ENCODE results near the gene CLEC2L.
"Not testable (repeated sequence)": the region's sequence is repeated elsewhere in the genome, so short reads cannot be mapped to it uniquely, and the experiment has no call there.

Gene CLEC2L

DNA sequence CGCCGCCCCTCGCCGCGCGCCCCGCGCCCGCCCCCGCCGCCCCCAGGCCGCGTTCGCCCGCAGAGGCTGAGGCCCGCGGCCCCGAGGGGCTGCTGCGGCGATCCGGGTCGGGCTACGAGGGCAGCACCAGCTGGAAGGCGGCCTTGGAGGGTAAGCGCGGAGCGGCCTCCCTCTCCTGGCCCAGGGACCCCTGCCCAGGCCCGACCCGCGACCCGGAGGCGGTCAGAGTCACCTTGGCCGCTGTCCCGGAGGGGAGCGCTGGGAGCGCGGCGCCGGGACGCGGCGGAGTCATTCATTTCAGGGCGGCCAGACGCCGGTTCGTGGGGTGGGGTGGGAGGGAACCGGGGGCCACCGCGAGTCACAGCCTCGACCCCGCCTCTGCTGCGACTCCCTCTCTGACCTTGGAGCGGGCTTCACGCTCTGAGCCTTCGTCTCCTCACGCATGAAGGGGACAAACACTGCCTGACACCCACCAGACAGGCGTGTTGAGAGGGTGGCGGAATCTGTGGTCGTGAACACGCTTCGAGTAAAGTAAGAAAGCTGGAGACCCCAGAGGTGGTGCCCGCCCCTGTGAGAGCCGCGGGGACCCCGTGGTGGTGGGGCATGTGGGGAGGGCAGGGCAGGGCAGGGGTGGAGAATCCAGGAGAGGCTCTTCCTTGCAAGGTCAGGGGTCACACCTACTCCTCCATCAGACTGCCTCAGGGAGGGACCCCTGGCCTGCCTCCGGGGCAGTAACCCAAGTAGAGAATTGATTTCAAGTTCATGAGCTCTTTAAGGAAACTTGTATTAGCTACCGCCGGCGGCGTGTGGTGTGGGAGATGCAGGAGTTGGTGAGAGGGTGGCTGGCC is 707 bp downstream of the CLEC2L start:
- DNase-seq = no peak

DNA sequence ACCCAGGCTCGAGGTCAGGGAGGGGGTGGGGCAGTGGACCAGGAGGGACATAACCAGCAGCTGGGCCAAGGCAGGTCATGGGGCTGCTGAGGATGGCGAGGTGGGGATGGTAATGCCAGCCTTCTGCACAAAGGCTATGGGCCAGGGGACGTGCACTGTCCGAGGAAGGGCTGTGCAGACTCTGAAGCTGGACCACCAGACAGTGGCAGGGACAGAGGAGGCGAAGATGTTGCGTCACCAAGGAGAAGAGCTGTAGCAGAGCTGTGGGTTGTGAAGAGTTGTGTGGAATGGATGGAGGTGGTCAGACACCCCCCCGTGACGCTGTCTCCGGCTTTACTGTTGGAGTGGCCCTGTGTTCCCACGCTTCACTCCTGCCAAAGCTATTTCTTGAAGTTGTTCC is 1.8 kb downstream of the CLEC2L start:
- DNase-seq = no peak

DNA sequence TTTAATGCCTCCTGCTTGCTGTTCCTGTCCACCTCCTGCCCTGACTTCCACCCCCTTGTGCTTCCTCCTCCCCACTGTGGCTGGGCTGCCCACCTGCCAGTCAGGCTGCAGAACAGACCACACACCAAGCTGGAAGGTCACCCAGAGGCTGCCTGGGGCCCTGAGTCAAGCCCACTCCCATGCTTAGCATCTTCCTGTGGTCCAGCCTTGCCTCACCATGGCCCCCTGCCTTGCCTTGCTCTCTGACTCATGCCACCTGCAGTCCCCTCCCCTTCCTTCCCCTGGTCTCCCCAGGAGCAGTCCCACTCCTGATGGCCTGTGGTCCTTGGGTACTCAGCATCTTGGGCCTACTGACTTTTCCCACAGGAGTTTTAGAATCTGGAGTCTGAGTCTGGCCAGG is 2.3 kb downstream of the CLEC2L start:
- no peak for DNase-seq

DNA sequence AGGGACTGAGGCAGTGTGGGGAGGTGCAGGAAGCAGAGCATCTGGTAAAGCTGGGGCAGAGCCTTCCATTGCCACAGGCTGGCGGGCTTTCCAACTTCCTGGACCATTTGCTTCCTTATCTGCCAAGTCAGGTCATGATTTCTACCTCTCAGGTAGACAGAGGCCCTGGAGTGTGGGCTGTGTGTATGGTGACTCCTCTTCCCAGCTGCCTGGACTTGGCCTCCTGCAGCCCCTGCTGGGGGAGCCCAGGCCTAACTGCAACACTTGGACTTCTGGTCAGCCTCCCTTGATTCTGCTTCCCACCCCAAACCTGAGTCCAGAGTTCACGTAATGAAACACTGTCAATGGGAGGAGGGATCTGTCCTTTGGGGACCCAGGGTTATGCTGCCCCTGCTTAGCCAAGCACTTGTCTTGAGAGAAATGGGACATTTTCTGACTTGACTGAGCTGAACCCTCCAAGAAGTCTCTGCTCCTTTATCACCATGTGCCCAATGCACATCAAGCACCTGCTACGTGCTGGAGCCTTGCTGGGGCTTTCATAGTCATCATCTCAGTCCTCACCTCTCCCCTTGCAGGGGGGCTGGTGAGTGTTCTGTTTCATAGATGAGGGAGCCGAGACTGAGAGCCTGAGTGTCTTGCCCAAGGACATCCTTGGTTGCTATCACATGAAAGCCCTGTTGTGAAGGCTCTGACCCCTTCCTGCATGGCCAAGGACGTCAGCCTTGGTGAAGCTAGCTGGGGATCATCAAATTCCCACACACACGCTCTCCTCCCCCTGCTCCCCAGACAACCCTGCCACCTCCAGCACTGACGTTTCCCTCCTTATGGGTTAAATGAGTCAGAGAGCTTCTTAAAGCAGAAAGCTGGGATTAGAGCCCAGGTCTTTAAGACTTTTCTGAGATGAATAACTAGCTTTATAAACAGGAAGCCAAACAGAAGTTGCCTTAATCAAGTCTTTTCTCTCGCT is 3.4 kb downstream of the CLEC2L start:
- no peak for DNase-seq

DNA sequence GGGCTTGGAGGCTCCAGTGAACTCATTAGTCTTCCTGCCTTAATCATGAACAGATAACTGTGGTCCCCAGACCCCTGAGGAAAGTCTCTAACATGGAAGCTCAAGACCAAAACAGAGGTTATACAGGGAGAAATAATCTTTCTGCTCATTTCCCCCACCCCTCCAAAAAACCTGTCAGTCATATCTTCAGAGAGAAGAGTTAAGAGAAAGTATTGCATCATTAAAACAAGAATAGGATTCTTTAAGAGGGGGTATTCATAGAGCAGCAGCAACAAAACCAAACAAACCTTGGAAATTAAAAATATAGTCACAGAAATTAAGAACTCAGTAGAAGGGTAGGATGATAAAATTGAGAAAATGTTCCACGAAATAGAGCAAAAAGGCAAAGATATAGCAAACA is 7.6 kb downstream of the CLEC2L start:
- no peak for DNase-seq

DNA sequence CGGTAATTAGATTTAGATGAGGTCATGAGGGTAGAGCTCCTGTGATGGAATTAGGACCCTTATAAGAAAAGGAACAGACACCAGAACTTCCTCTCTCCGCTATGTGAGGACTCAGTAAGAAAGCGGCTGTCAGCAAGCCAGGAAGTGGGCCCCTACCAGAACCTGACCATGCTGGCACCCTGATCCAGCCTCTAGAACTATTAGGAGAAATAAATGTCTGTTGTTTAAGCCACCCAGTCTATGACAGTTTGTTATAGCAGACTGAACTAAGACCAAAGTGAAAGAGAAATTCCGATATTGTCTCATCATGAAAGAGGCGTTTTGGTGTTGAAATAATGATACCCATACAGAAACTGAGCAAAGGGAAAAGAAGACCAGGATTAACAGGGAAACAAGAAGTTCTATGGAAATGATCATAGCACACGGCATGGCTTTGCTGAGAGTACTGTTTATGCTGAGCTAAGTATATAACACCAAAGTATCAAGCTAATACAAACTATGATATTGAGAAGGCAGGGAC is 9.2 kb downstream of the CLEC2L start:
- no peak for DNase-seq

DNA sequence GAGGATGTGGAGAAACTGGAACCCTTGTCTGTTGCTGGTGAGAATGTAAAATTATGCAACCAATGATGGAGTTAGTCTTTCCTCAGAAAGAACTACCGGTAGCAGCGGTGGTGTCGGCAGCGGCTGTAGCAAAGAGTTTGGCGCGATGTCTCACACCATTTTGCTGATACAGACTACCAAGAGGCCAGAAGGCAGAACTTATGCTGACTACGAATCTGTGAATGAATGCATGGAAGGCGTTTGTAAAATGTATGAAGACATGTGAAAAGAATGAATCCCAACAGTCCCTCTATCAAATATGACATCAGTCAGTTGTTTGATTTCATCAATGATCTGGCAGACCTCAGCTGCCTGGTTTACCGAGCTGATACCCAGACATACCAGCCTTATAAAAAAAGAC is 10.6 kb downstream of the CLEC2L start:
- no peak for DNase-seq

DNA sequence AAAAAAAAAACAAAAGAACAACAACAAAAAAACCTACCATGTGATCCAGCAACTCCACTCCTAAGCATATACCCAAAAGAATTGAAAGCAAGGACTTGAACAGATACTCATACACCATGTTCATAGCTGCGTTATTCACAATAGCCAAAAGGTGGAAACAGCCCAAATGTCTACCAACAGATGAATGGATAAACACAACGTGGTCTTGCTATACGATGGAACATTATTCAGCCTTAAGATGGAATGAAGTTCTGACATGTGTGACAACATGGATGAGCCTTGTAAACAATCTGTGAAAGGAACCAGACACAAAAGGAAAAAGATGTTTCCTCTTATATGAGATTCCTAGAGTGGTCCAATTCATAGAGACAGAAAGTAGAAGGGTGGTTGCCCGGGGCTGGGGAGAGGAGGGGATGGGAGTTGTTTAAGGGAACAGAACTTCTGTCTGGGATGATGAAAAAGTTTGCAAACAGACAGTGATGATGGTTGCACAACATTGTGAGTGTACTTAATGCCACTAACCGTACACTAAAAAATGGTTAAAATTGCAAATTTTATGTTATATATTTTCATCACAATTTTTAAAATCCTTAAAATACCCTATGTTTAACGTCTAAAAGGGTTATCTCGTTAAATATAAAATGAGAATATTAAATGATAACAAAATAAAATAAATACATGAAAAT is 11.6 kb downstream of the CLEC2L start:
- no peak for DNase-seq

DNA sequence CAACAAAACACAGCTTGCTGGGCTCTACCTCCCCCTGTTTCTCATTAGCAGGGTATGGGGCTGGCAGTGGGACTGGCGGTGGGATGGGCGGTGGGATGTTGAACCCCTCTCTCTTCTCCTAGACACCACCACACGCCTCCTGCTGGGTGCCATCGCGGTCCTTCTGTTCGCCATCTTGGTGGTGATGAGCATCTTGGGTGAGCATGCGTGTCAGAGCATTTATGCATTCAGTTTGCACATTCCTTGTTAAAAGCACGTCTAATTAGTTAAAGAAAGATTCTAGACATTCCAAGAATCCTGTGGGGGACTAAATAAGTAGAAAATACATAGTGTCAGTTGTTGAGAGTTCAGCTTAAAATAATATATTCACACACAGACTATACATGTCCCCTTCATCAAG is 12.7 kb downstream of the CLEC2L start:
- DNase-seq = no peak

DNA sequence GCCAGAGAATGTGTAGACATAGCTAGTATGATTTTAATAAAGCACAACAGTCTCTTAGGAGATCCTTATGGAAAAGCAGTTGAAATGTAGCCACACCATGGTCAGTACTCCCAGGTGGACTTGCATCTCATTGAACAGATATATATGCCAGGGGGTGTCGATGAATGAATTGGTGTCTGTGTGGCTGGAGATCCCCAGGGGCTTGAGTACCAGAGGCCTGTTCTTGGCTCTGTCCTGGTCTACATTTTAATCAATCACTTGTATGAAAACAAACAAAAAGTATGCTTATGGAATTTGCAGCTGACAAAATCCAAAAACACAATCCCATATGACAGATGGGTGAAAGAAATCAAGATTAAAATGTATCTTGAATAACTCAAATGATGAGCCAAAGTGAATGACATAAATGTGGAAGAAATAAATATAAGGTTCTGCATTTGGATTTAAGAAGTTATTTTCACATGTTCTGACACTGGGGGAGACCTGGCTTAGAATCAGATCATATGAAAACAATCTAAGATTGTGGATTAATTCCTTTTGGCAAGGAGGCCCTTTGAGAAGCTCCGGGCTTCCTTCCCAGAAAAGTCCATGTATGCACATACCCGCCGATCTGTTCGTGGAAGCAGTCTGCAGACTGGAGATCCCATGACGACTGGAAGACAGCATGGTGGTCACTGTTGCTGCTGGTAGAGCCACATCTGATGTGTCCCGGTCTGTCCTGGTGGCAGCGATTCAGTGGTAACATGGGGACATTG is 15.6 kb downstream of the CLEC2L start:
- DNase-seq = no peak

DNA sequence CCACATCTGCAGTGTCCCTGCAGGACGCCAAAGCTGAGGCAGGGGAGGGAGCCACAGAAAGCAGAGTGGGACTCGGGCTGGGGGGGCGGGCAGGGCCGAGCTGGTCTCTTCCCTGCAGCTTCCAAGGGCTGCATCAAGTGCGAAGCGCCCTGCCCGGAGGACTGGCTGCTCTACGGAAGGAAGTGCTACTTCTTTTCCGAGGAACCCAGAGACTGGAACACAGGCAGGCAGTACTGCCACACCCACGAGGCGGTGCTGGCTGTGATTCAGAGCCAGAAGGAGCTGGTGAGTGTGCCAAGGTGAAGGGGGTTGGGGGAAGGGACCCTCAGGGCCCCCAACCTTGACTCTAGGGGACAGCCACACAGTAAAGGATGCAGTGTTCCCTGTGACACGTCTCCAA is 16.7 kb downstream of the CLEC2L start:
- no peak for DNase-seq

DNA sequence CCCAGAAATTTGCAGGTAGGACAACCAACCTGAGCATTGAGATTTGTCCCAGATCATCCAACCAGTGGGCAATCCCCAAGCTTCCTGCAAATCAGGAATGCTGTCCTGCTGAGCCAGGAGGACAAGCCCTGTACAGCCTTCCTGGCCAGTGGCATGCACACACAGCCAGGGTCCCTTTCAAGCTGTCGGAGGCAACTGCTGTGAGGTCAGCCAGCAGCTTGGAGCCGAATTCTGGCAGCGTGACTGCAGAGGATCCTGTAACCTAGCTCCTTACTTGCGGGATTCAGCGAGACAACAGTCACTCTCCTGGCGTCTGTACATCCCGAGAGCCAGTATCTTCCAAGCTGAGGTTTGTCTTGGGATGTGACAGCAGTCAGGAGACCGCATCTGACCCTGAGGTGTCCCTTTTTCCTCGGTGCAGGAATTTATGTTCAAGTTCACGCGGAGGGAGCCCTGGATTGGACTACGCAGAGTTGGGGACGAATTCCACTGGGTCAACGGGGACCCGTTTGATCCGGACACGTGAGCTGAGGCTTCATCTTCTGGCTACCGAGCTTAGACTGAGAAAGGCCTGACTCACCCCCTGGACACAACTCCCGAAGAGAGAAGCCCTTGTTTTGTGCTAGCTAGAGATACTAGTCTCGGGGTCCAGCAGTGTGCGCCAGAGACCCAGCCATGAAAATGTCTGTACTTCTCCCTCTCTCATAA is 18.3 kb downstream of the CLEC2L start:
- DNase-seq = no peak

DNA sequence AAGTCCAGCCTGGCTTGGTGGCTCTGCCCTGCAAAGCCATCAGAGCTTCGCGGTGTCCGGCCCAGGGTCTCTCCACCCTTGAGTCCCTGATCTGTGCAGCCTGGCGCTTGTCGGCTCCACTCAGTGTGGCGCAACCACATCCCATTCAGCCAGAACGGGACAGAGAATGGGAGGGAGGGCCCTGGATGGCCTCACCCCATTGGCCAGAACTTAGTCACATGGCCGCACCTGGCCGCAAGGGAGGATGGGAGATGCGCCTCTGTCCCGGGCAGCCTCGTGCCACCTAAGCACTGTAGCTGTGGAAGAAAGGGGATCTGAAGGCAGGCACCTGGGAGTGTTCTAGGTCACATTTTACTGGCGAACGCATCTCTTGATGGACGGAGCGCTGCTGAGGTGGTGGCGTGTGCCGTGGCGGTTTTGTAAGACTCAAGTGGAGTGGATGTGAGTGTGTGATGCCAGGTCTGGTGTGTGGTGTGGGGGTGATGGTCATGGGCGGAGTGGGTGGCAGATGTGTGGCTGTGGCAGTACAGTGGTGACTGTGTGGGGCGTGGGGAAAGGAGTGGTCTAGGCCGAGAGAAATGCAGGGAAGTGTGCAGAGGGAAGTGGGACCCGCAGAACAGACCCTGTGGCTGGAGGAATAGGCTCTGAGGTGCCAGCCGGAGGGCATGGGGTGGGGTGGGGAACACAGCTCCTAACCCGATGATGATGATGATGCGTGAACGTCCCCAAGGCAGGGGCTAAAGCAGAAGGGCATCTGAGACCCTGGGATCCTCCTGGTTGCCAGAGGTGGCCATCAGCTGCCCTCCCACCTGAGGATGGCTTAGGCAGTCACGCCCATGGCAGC is 19.0 kb downstream of the CLEC2L start:
- DNase-seq = no peak

DNA sequence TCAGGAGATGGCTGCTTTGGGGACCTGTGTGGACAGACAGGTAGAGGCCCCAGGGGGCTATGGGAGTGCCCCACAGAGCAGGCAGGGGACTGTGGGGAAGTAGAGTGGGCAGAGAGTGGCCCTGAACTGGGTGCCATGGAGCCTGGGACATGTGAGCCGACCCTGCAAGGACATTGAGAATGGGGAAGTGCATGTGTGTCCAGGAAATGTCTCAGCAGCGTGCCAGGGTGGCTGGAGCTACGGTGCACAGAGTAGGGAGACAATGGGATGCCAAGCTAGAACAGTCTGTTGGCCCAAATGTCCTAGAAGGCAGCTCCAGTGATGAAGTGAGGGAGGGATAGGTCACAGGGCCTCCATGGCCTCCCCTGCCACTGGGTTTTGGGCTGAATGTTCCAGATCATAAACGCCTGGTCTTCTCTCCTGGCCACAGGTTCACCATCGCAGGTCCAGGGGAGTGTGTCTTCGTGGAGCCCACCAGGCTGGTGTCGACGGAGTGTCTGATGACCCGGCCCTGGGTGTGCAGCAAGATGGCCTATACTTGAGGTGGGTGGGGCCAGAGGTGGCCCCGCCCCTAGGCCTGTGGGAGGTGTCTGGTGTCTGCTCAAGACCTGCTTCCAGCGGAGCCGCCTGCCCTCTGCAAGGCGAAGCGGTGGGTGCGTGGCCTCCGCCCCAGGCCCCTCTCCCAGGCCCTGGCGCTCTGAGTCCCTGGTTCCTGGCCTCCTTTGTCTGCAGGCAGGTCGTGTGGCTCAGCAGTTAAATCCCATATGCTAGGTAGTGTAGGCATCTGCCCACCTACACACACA is 20.5 kb downstream of the CLEC2L start:
- DNase-seq = no peak

DNA sequence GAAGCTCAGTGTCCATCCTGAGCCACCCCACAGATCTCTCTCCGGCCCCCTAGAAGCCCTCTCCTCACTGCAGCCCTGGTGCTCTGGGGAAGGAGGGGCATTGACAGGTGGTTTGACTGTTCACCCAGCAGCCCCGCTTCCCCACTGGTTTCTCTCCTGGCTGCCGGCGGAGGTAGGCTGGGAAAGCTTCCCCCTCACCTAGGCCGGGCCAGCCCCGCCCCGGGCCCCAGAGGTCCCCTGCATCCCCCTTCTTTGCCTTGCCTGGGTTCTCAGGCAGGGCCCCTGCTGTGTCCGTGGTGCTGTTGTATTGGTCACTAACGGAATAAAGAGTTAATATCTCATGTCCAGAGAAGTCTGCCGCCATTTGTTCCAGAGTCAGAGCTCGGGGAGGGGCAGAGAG is 21.2 kb downstream of the CLEC2L start:
- no peak for DNase-seq

DNA sequence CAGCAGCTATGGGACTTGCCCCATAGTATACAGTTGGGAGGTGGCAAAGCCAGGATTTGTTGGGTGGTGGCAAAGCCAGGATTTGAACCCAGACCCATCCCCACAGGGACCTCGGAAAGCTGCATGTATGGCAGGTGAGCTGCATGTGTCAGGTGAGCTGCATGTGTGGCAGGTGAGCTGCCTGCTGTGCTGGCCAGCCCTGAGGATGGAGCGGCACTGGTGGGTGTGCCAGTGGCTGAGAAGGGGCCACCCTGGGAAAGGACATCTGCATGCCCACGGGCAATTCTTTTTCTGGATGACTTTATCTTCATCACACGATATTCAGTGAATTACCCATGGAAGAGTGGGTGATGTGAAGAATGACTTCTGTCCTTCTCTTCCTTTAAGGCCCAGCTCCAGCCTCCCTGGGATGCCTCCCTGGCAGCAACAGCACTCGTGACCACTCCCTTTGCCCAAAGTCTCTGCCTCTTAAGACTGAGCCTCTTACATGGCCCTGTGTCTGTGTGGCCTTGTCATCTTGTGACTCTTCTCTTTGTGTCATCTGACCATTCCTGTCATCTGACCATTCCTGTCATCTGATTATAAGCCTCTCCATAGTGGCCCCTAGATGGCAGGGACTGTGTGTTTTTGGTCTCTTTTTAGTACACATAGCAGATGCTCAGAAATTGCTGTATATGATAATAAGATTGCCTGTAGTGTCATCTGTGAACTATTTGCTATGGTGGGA is 25.0 kb downstream of the CLEC2L start:
- DNase-seq = no peak

DNA sequence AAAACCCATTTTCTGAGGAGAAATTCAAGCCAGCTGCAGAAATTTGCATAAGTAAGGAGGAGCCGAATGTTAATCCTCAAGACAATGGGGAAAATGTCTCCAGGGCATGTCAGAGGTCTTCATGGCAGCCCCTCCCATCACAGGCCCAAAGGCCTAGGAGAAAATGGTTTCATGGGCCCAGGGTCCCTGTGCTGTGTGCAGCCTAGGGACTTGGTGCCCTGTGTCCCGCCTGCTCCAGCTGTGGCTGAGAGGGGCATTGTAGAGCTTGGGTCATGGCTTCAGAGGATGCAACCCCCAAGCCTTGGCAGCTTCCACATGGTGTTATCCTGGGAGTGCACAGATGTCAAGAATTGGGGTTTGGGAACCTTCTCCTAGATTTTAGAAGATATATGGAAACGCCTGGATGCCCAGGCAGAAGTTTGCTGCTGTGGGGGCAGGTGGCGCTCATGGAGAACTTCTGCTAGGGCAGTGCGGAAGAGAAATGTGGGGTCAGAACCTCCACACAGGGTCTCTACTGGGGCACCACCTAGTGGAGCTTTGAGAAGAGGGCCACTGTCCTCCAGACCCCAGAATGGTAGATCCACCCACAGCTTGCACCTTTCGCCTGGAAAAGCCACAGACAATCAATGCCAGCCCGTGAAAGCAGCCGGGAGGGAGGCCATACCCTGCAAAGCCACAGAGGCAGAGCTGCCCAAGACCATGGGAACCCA is 30.7 kb downstream of the CLEC2L start:
- not testable (repeated sequence) for DNase-seq

DNA sequence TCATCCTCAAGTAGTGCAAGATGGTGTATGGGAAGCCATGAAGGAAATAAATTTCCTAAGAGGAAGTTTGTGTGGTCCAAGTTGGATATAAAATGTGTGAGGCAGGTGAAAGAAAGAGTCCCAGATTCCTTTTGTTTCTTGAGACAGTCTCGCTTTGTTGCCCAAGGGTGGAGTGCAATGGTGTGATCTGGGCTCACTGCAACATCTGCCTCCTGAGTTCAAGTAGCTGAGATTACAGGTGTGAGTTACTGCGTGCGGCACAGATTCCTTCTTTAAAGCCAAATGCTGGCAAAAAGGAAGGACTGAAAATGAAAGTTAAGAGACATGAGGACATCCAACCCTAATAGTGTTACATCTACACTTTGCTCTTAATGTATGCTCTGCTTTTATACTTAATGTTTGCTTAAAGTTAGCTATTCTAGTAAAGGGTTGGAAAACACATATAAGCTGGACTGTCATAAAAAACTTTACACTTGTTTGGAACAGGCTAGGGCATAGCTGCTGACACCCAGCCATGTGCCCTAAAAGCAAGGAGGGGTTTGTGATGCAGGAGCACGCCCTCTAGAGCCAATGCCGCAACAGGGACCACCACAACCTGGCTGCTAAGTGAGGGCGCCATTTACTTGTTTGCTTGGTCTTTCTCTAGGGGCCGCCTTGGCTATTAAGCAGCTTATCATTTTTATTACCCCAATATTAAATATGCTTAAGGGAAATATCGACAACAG is 34.5 kb downstream of the CLEC2L start:
- no peak for DNase-seq
